K562 (cell line): ENCODE data around the gene NT5C1A. TPM values are rescaled to one million over a fixed set of nuclear protein-coding genes. Genes with fewer than 3 reads are reported as not detected.
A peak's percentile ranks its signal among the peaks of the same experiment; 100 is the strongest.

Experiments
- ATAC-seq: fragments of 200-7000 bp; cut with Tn5 transposase; 3 replicates; pipeline ENCODE4 v1.9.1; 2020; ENCODE audit warnings: moderate library complexity
- BruUV-seq: library from RNA; stranded (reverse); fragments of 400-500 nt; replicated peaks from 2 replicates; lab custom pipeline; 2021; lab: Mats Ljungman, UMichigan
- CTCF ChIA-PET: fragments of 300-600 bp; formaldehyde crosslinking; extraction: SDS; loops from one replicate; lab custom pipeline; 2021; ENCODE audit warnings: low intra/inter-chr PET ratio; lab: Yijun Ruan, JAX
- POLR2A ChIA-PET: fragments of 300-600, 350-650 bp; sonication (Branson Sonifier 250); formaldehyde crosslinking; extraction: SDS; loops from one replicate; lab custom pipeline; 2021; ENCODE audit warnings: antibody characterized with exemption, inconsistent platforms; lab: Yijun Ruan, JAX
- DNase-seq, 4 experiments: peaks; one replicate each; pipeline versions ENCODE4 v3.0.0 to v3.0.0-alpha.2; 2011 to 2018; ENCODE audit warnings: low spot score in 3 of 4, mixed read lengths in 3 of 4; ENCODE audit errors: extremely low read depth in 1 of 4
- FAIRE-seq: peaks from 2 replicates; lab custom pipeline; 2011; peaks lifted over from hg19 to GRCh38; lab: Jason Lieb, UNC
- H2AFZ ChIP-seq: 2 replicates; pipeline ENCODE4 v1.6.0; 2011; ENCODE audit warnings: low read depth, low read length, control low read depth, inconsistent platforms
- H3K27ac ChIP-seq: fragments of 200-600 bp; 3 replicates; pipeline ENCODE4 v1.8.0; 2011; ENCODE audit warnings: low read depth, mild to moderate bottlenecking, control low read depth, inconsistent platforms, low read length, moderate library complexity, mixed read lengths; ENCODE audit errors: extremely low read depth
- H3K27me3 ChIP-seq, 2 experiments: fragments of 300-600 bp in 1 of 2; 2 replicates in 1 of 2; 3 replicates in 1 of 2; pipeline versions ENCODE4 v1.6.0 to v1.8.0; 2011; ENCODE audit warnings: inconsistent platforms in 2 of 2, low read length in 2 of 2, mild to moderate bottlenecking in 1 of 2, mixed read lengths in 1 of 2, moderate library complexity in 1 of 2; ENCODE audit not compliant: control insufficient read depth in 2 of 2, insufficient read depth in 2 of 2
- H3K36me3 ChIP-seq: fragments of 300-600 bp; 3 replicates; pipeline ENCODE4 v1.8.0; 2011; ENCODE audit warnings: mild to moderate bottlenecking, low read length, inconsistent platforms; ENCODE audit not compliant: control insufficient read depth, insufficient read depth
- H3K4me1 ChIP-seq, 2 experiments: fragments of 200-600 bp in 1 of 2; replicated peaks in 1 of 2; 2 replicates in 1 of 2; 3 replicates in 1 of 2; pipeline versions ENCODE4 v1.5.1 to v1.8.0; 2011; ENCODE audit warnings: inconsistent platforms in 2 of 2, low read length in 2 of 2, mild to moderate bottlenecking in 1 of 2, mixed read lengths in 1 of 2, moderate library complexity in 1 of 2; ENCODE audit not compliant: control insufficient read depth in 2 of 2, insufficient read depth in 2 of 2
- H3K4me2 ChIP-seq: 2 replicates; pipeline ENCODE4 v1.6.1; 2011; ENCODE audit warnings: low read length, control low read depth, inconsistent platforms, mixed read lengths; ENCODE audit not compliant: insufficient read depth
- H3K4me3 ChIP-seq: fragments of 200-600 bp; sonication (generic), shearing (Covaris generic); 2 replicates; pipeline ENCODE4 v1.5.1; 2016; ENCODE audit warnings: control low read depth, inconsistent platforms
- H3K79me2 ChIP-seq: fragments of 200-600 bp; 3 replicates; pipeline ENCODE4 v1.8.0; 2011; ENCODE audit warnings: low read length, inconsistent platforms; ENCODE audit not compliant: control insufficient read depth, insufficient read depth
- H3K9ac ChIP-seq, 2 experiments: 2 replicates each; pipeline versions ENCODE4 v1.6.0 to v1.6.1; 2011; ENCODE audit warnings: low read depth in 2 of 2, low read length in 2 of 2, control low read depth in 1 of 2, inconsistent platforms in 1 of 2, mild to moderate bottlenecking in 1 of 2, mixed read lengths in 1 of 2; ENCODE audit not compliant: insufficient read depth in 1 of 2
- H3K9me1 ChIP-seq: one replicate; pipeline ENCODE4 v1.6.0; 2011; ENCODE audit warnings: inconsistent platforms, mild to moderate bottlenecking, low read length, moderate library complexity; ENCODE audit not compliant: control insufficient read depth, insufficient read depth
- H3K9me3 ChIP-seq: replicated peaks from 2 replicates; pipeline ENCODE4 v1.5.1; 2011; ENCODE audit warnings: low read depth, low read length, inconsistent platforms; ENCODE audit not compliant: control insufficient read depth, insufficient read depth
- H4K20me1 ChIP-seq: replicated peaks from 2 replicates; pipeline ENCODE4 v1.6.1; 2011; ENCODE audit warnings: low read length, inconsistent platforms, mixed read lengths; ENCODE audit not compliant: control insufficient read depth, insufficient read depth
- ETV1 ChIP-seq: fragments of 450-650 bp; conservative IDR thresholded peaks from 2 replicates; pipeline ENCODE4 v1.6.1; 2016; ENCODE audit warnings: missing genetic modification characterization, control low read depth, low read depth, missing compliant biosample characterization
- KAT8 ChIP-seq: fragments of 450-650 bp; IDR thresholded peaks from 2 replicates; pipeline ENCODE4 v1.6.1; 2016; ENCODE audit warnings: low read depth, mild to moderate bottlenecking
- MCM3 ChIP-seq: fragments of 450-650 bp; IDR thresholded peaks from 2 replicates; pipeline ENCODE4 v1.6.1; 2016
- SPI1 ChIP-seq: IDR thresholded peaks from 2 replicates; pipeline ENCODE4 v1.6.1; 2011; ENCODE audit warnings: low read depth, low read length, control low read depth, borderline replicate concordance
- THRAP3 ChIP-seq: fragments of 450-650 bp; IDR thresholded peaks from 2 replicates; pipeline ENCODE4 v1.6.1; 2016; ENCODE audit warnings: mild to moderate bottlenecking, inconsistent platforms, borderline replicate concordance
- TRIM24 ChIP-seq, 2 experiments: fragments of 450-650 bp; IDR thresholded peaks; 2 replicates each; pipeline ENCODE4 v1.6.1; 2016
- TRIM28 ChIP-seq: fragments of 450-650 bp; IDR thresholded peaks from 2 replicates; pipeline ENCODE4 v1.6.1; 2017
- ZNF316 ChIP-seq: fragments of 450-650 bp; IDR thresholded peaks from 2 replicates; pipeline ENCODE4 v1.6.1; 2016
- ZNF445 ChIP-seq: fragments of 250-450 bp; sonication (Bioruptor Pico); IDR thresholded peaks from 2 replicates; pipeline ENCODE4 v1.4.0; 2020; ENCODE audit warnings: low read depth, mild to moderate bottlenecking, moderate library complexity
- ZNF766 ChIP-seq: fragments of 200-800 bp; sonication (Bioruptor generic); conservative IDR thresholded peaks from 2 replicates; pipeline ENCODE4 v1.6.1; 2016; ENCODE audit warnings: missing genetic modification characterization, missing compliant biosample characterization
- whole genome bisulfite sequencing: fragments of 100-300 bp; shearing (Covaris generic); methylation state at CpG from one replicate; pipeline ENCODE4 v1.1.6; 2016; ENCODE audit warnings: low coverage, mixed read lengths; ENCODE audit not compliant: insufficient coverage; ENCODE audit errors: missing lambda C conversion rate; 5-methylcytosine and 5-hydroxymethylcytosine counted together
- in situ Hi-C: fragments of 300-500 bp; cut with MboI; formaldehyde crosslinking; loops from 4 replicates; pipeline ENCODE4 v1.15.0; 2018; ENCODE audit warnings: inconsistent platforms, mixed read lengths
- intact Hi-C: fragments of 100-400 bp; cut with micrococcal nuclease; formaldehyde crosslinking; loops from 2 replicates; pipeline ENCODE4 v1.14.2; 2022
- polyA plus RNA-seq, 8 experiments: library from polyadenylated mRNA; depleted of rRNA in 4 of 8; stranded (reverse) in 5 of 8; unstranded in 3 of 8; fragments of >200 nt; fragmentation: Nextera tagmentation in 2 of 8; fragmentation: Illumina TruSeq in 1 of 8; extraction: Ambion mirVana in 2 of 8; extraction: Trizol in 1 of 8; gene quantifications; 2 replicates each; pipeline versions ENCODE4 v1.2.1 to v1.2.3, GENCODE V29; 2011 to 2014; ENCODE audit warnings: inconsistent platforms in 1 of 8, missing spikeins in 1 of 8
- total RNA-seq, 7 experiments: library from RNA; depleted of rRNA in 6 of 7; stranded (reverse); fragments of >200 nt in 6 of 7; fragmentation: Illumina TruSeq in 2 of 7; extraction: Trizol in 2 of 7; gene quantifications; 2 replicates each; pipeline versions ENCODE4 v1.2.1 to v1.2.3, GENCODE V29; 2011 to 2021; ENCODE audit warnings: low replicate concordance in 1 of 7
- TF ChIP-seq, protein P1 (sequence below): fragments of 250-450 bp; sonication (Bioruptor Pico); IDR thresholded peaks from 2 replicates; pipeline ENCODE4 v1.5.1; 2021; ENCODE audit warnings: mild to moderate bottlenecking

Gene NT5C1A
- total and polyA plus RNA-seq, 9 of the 15 experiments (the other 6 are each of a cell fraction or from before 2014, with no cell fraction given): not detected

DNA sequence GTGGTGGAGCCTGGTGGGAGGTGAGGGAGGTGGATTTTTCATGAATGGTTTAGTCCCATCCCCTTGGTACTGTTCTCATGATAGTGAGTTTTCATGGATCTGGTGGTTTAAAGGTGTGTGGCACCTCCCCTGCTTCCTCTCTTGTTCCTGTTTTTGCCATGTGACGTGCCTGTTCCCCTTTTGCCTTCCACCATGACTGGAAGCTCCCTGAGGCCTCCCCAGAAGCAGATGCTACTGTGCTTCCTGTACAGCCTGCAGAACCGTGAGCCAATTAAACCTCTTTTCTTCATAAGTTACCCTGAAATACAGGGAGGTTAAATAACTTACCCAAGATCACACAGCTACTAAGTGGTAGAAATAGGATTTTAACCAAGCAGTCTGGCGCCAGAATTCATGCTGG lies 28.2 kb downstream of the NT5C1A start:
- H3K9me3 ChIP-seq: no peaks in the 10 kb centered on the region
- POLR2A ChIA-PET: interaction anchor here (0.7 to 1.1 kb wide), 3 partner anchors 15 to 37 kb away, joined by 3 to 4 read pairs (median 4); no protein-coding TSS in a partner anchor
- WGBS: 12% methylated on average over 3 of the region's 3 CpGs
- ATAC-seq (no peak), DNase-seq (no peak), FAIRE-seq (no peak)
- H3K27me3 ChIP-seq: peaks cover 5 to 35% of the 10 kb centered on the region in 2 experiments; a peak in 3 of 5 replicates
- CTCF ChIA-PET: no interaction called here
- no peak overlapping the region for H2AFZ ChIP-seq
- H3K4me1 ChIP-seq: peaks cover 14 to 20% of the 10 kb centered on the region in 2 experiments
- intact Hi-C loops: no loop called here
- no peak overlapping the region for H3K4me2 ChIP-seq
- H3K9me1 ChIP-seq: no peaks in the 10 kb centered on the region
- in situ Hi-C loops: no loop called here
- no peaks in the 10 kb centered on the region for H3K79me2 ChIP-seq
- TF ChIP-seq MCM3 (no peak), ETV1 (0 out of 2 replicates have a peak, but pooled peaks have one; percentile 12), THRAP3 (no peak), TRIM24 (IDR thresholded peaks at IDR 0.05) (peak; percentile 50; a peak in 3 of 4 replicates), ZNF766 (CRISPR knock-in tag) (peak; percentile 93), ZNF445 (CRISPR knock-in tag) (no peak), KAT8 (no peak), ZNF316 (peak; percentile 66), SPI1 (peak; percentile 64), TRIM28 (0 out of 2 replicates have a peak, but pooled peaks have one; percentile 34)
- TF ChIP-seq, protein P1, sequence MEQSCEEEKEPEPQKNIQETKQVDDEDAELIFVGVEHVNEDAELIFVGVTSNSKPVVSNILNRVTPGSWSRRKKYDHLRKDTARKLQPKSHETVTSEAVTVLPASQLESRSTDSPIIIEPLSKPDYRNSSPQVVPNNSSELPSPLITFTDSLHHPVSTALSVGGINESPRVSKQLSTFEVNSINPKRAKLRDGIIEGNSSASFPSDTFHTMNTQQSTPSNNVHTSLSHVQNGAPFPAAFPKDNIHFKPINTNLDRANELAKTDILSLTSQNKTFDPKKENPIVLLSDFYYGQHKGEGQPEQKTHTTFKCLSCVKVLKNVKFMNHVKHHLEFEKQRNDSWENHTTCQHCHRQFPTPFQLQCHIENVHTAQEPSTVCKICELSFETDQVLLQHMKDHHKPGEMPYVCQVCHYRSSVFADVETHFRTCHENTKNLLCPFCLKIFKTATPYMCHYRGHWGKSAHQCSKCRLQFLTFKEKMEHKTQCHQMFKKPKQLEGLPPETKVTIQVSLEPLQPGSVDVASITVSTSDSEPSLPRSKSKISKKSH (CRISPR knock-in tag): no peak
- no peaks in the 10 kb centered on the region for H3K36me3 ChIP-seq
- no TSS peak for BruUV-seq
- H4K20me1 ChIP-seq: 0 out of 2 replicates have a peak, but pooled peaks cover 4% of the 10 kb centered on the region
- H3K4me3 ChIP-seq: no peak overlapping the region
- no peak overlapping the region for H3K27ac ChIP-seq
- no peak overlapping the region for H3K9ac ChIP-seq
